SK-N-SH (cell line): ENCODE results near the gene ISY1. TPM values are rescaled to one million over a fixed set of nuclear protein-coding genes. Genes with fewer than 3 reads are reported as not detected.

Experiments
- CTCF ChIA-PET: fragments of 300-600, 350-600 bp; formaldehyde crosslinking; extraction: SDS; loops from one replicate; lab custom pipeline; 2021; lab: Yijun Ruan, JAX
- POLR2A ChIA-PET: fragments of 350-600 bp; sonication (Branson Sonifier 250); formaldehyde crosslinking; extraction: SDS; loops from one replicate; lab custom pipeline; 2020; ENCODE audit warnings: antibody characterized with exemption, inconsistent platforms; lab: Yijun Ruan, JAX
- DNase-seq: peaks from one replicate; pipeline ENCODE4 v3.0.0; 2012
- H2AFZ ChIP-seq: fragments of 200-600 bp; sonication (generic); 2 replicates; pipeline ENCODE4 v1.8.1; 2016; ENCODE audit warnings: antibody characterized with exemption, mild to moderate bottlenecking, low read depth
- H3F3A ChIP-seq: fragments of 200-600 bp; sonication (generic); replicated peaks from 2 replicates; pipeline ENCODE3; 2016; ENCODE audit warnings: antibody characterized with exemption, mild to moderate bottlenecking; ENCODE audit not compliant: insufficient read depth
- H3K27ac ChIP-seq, 2 experiments: fragments of 200-500 bp in 1 of 2; fragments of 200-600 bp in 1 of 2; sonication (Bioruptor generic) in 1 of 2; sonication (generic), shearing (Covaris generic) in 1 of 2; 2 replicates each; pipeline versions ENCODE4 v1.5.1 to v1.6.1; 2014 to 2016; ENCODE audit warnings: low read depth in 2 of 2, inconsistent platforms in 1 of 2, low read length in 1 of 2, mild to moderate bottlenecking in 1 of 2, mixed read lengths in 1 of 2
- H3K27me3 ChIP-seq: fragments of 200-600 bp; sonication (generic), shearing (Covaris generic); 2 replicates; pipeline ENCODE4 v1.6.1; 2016; ENCODE audit warnings: mixed run types; ENCODE audit not compliant: insufficient read depth
- H3K36me3 ChIP-seq, 2 experiments: fragments of 200-500 bp in 1 of 2; fragments of 200-600 bp in 1 of 2; sonication (Bioruptor generic) in 1 of 2; sonication (generic) in 1 of 2; replicated peaks in 1 of 2; 2 replicates each; pipeline versions ENCODE3 to v1.5.1; 2014 to 2016; ENCODE audit warnings: low read length in 1 of 2, mild to moderate bottlenecking in 1 of 2; ENCODE audit not compliant: insufficient read depth in 2 of 2, control insufficient read depth in 1 of 2
- H3K4me1 ChIP-seq, 2 experiments: fragments of 200-500 bp in 1 of 2; fragments of 200-600 bp in 1 of 2; sonication (Bioruptor generic) in 1 of 2; sonication (generic), shearing (Covaris generic) in 1 of 2; 2 replicates each; pipeline versions ENCODE4 v1.5.1 to v1.6.1; 2014 to 2016; ENCODE audit warnings: low read depth in 1 of 2, low read length in 1 of 2, mixed run types in 1 of 2; ENCODE audit not compliant: insufficient read depth in 2 of 2, control insufficient read depth in 1 of 2
- H3K4me2 ChIP-seq: fragments of 200-600 bp; sonication (generic), shearing (Covaris generic); 2 replicates; pipeline ENCODE4 v1.6.1; 2017; ENCODE audit warnings: mixed run types
- H3K4me3 ChIP-seq, 2 experiments: fragments of 200-500 bp in 1 of 2; fragments of 200-600 bp in 1 of 2; sonication (Bioruptor generic) in 1 of 2; sonication (generic), shearing (Covaris generic) in 1 of 2; 2 replicates each; pipeline versions ENCODE4 v1.5.1 to v1.8.1; 2014 to 2016; ENCODE audit warnings: low read depth in 2 of 2, inconsistent platforms in 1 of 2, low read length in 1 of 2, mild to moderate bottlenecking in 1 of 2, mixed read lengths in 1 of 2, moderate library complexity in 1 of 2
- H3K79me2 ChIP-seq: fragments of 200-600 bp; sonication (generic); 2 replicates; pipeline ENCODE4 v1.8.1; 2017; ENCODE audit warnings: mild to moderate bottlenecking; ENCODE audit not compliant: insufficient read depth
- H3K9ac ChIP-seq: fragments of 200-600 bp; sonication (generic); 2 replicates; pipeline ENCODE4 v1.6.1; 2017; ENCODE audit warnings: mixed run types
- H3K9me2 ChIP-seq: fragments of 200-600 bp; sonication (generic); 2 replicates; pipeline ENCODE4 v1.6.1; 2017; ENCODE audit warnings: mixed run types
- H3K9me3 ChIP-seq: fragments of 200-600 bp; sonication (generic); 2 replicates; pipeline ENCODE4 v1.6.1; 2017; ENCODE audit warnings: mixed run types, mild to moderate bottlenecking, moderate library complexity
- H4K20me1 ChIP-seq: fragments of 200-600 bp; sonication (generic); 2 replicates; pipeline ENCODE4 v1.6.1; 2017; ENCODE audit warnings: mild to moderate bottlenecking, mixed run types; ENCODE audit not compliant: insufficient read depth
- CHD2 ChIP-seq: fragments of 150-350 bp; IDR thresholded peaks from 2 replicates; pipeline ENCODE4 v1.6.1; 2018; ENCODE audit warnings: low read length; ENCODE audit not compliant: partially characterized antibody
- EP300 ChIP-seq, 2 experiments: IDR thresholded peaks; 2 replicates each; pipeline versions ENCODE4 v1.4.0 to v1.6.1; 2012; ENCODE audit warnings: borderline replicate concordance in 1 of 2, low read depth in 1 of 2, low read length in 1 of 2
- EZH2phosphoT487 ChIP-seq: fragments of 200-600 bp; sonication (generic); IDR thresholded peaks from 2 replicates; pipeline ENCODE4 v1.6.1; 2017; ENCODE audit warnings: low read depth, mixed run types, mild to moderate bottlenecking, antibody characterized with exemption, moderate library complexity, borderline replicate concordance
- FOSL2 ChIP-seq: IDR thresholded peaks from 2 replicates; pipeline ENCODE4 v1.4.0; 2012; ENCODE audit warnings: low read depth, mild to moderate bottlenecking, moderate library complexity, borderline replicate concordance
- FOXM1 ChIP-seq: IDR thresholded peaks from 2 replicates; pipeline ENCODE4 v1.4.0; 2012; ENCODE audit warnings: low read depth, mild to moderate bottlenecking
- GABPA ChIP-seq: IDR thresholded peaks from 2 replicates; pipeline ENCODE4 v1.4.0; 2012; ENCODE audit warnings: low read depth, mild to moderate bottlenecking
- GATA2 ChIP-seq: sonication (generic); formaldehyde crosslinking; IDR thresholded peaks from 2 replicates; pipeline ENCODE4 v1.5.0; 2020; ENCODE audit warnings: mild to moderate bottlenecking, missing genetic modification reagents
- IRF3 ChIP-seq: fragments of 150-350 bp; IDR thresholded peaks from 2 replicates; pipeline ENCODE4 v1.6.1; 2016; ENCODE audit warnings: mild to moderate bottlenecking, low read depth, low read length
- JUND ChIP-seq: IDR thresholded peaks from 2 replicates; pipeline ENCODE4 v1.4.0; 2012
- MXI1 ChIP-seq: IDR thresholded peaks from 2 replicates; pipeline ENCODE4 v1.6.1; 2012; ENCODE audit warnings: mild to moderate bottlenecking, low read depth, low read length, improper control_type of control experiment
- NFIC ChIP-seq: IDR thresholded peaks from 2 replicates; pipeline ENCODE4 v1.4.0; 2012; ENCODE audit warnings: borderline replicate concordance
- POLR2AphosphoS5 ChIP-seq: IDR thresholded peaks from 2 replicates; pipeline ENCODE4 v1.6.1; 2012; ENCODE audit warnings: low read depth, low read length
- SIN3A ChIP-seq: IDR thresholded peaks from 2 replicates; pipeline ENCODE4 v1.6.1; 2012; ENCODE audit warnings: low read depth, mild to moderate bottlenecking, low read length, moderate library complexity, borderline replicate concordance
- TAF1 ChIP-seq: IDR thresholded peaks from 2 replicates; pipeline ENCODE4 v1.6.1; 2012; ENCODE audit warnings: low read depth, mild to moderate bottlenecking, low read length, moderate library complexity, borderline replicate concordance
- YY1 ChIP-seq: IDR thresholded peaks from 2 replicates; pipeline ENCODE4 v1.4.0; 2012; ENCODE audit warnings: low read depth, mild to moderate bottlenecking
- WGBS: methylation state at CpG from one replicate; pipeline ENCODE4 v1.1.6; 2017; ENCODE audit warnings: low lambda C conversion rate; 5-methylcytosine and 5-hydroxymethylcytosine counted together
- polyA plus RNA-seq, 3 experiments: library from polyadenylated mRNA; depleted of rRNA; stranded (reverse); fragments of >200 nt; gene quantifications; 2 replicates each; pipeline ENCODE4 v1.2.3, GENCODE V29; 2012
- TF ChIP-seq, protein P1 (sequence below): IDR thresholded peaks from 2 replicates; pipeline ENCODE4; 2012
- TF ChIP-seq, protein P2 (sequence below): IDR thresholded peaks from 2 replicates; pipeline ENCODE4 v1.6.1; 2012; ENCODE audit warnings: mild to moderate bottlenecking, low read depth, low read length, moderate library complexity
- TF ChIP-seq, protein P3 (sequence below): IDR thresholded peaks from 2 replicates; pipeline ENCODE4 v1.4.0; 2012; ENCODE audit warnings: low read depth, borderline replicate concordance
- TF ChIP-seq, protein P4 (sequence below): IDR thresholded peaks from 2 replicates; pipeline ENCODE4 v1.4.0; 2012; ENCODE audit warnings: low read depth, borderline replicate concordance

The ISY1 gene
- polyA plus RNA-seq, 1 of the 3 experiments (the other 2 are of a cell fraction) = 20.9 TPM

GRCh38 chr3:129184396-129184657 is 23.5 kb upstream of the ISY1 start:
- ChIA-PET CTCF (interaction anchor here (3.2 kb wide), 1 partner anchor 61 kb away, joined by 17 read pairs; no protein-coding TSS in a partner anchor), POLR2A (interaction anchor here (1.0 kb wide), 2 partner anchors 22 to 65 kb away, joined by 4 read pairs; partner anchors contain the start of gene COPG1)
- 2% methylated on average over 5 of the region's 5 CpGs for WGBS
- peak overlapping the region; percentile 83 to 87 for H3K4me3 ChIP-seq
- H3K4me2 ChIP-seq = peak overlapping the region; percentile 90
- peaks cover 10 to 15% of the 10 kb centered on the region in 2 experiments for H3K36me3 ChIP-seq
- peaks cover 70% of the 10 kb centered on the region for H3K79me2 ChIP-seq
- peaks cover 6 to 19% of the 10 kb centered on the region in 2 experiments; a peak in 3 of 4 replicates for H3K4me1 ChIP-seq
- peak overlapping the region; percentile 87 for H2AFZ ChIP-seq
- no peak for TF ChIP-seq FOSL2
- TF ChIP-seq, protein P1, sequence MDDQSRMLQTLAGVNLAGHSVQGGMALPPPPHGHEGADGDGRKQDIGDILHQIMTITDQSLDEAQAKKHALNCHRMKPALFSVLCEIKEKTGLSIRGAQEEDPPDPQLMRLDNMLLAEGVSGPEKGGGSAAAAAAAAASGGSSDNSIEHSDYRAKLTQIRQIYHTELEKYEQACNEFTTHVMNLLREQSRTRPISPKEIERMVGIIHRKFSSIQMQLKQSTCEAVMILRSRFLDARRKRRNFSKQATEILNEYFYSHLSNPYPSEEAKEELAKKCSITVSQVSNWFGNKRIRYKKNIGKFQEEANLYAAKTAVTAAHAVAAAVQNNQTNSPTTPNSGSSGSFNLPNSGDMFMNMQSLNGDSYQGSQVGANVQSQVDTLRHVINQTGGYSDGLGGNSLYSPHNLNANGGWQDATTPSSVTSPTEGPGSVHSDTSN = no peak
- no peak for TF ChIP-seq POLR2AphosphoS5
- no peak for TF ChIP-seq CHD2
- no peak for TF ChIP-seq SIN3A
- TF ChIP-seq, protein P2, sequence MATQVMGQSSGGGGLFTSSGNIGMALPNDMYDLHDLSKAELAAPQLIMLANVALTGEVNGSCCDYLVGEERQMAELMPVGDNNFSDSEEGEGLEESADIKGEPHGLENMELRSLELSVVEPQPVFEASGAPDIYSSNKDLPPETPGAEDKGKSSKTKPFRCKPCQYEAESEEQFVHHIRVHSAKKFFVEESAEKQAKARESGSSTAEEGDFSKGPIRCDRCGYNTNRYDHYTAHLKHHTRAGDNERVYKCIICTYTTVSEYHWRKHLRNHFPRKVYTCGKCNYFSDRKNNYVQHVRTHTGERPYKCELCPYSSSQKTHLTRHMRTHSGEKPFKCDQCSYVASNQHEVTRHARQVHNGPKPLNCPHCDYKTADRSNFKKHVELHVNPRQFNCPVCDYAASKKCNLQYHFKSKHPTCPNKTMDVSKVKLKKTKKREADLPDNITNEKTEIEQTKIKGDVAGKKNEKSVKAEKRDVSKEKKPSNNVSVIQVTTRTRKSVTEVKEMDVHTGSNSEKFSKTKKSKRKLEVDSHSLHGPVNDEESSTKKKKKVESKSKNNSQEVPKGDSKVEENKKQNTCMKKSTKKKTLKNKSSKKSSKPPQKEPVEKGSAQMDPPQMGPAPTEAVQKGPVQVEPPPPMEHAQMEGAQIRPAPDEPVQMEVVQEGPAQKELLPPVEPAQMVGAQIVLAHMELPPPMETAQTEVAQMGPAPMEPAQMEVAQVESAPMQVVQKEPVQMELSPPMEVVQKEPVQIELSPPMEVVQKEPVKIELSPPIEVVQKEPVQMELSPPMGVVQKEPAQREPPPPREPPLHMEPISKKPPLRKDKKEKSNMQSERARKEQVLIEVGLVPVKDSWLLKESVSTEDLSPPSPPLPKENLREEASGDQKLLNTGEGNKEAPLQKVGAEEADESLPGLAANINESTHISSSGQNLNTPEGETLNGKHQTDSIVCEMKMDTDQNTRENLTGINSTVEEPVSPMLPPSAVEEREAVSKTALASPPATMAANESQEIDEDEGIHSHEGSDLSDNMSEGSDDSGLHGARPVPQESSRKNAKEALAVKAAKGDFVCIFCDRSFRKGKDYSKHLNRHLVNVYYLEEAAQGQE = no peak
- TF ChIP-seq EZH2phosphoT487 = no peak
- TF ChIP-seq MXI1 = no peak
- no peak for TF ChIP-seq YY1
- no peak for TF ChIP-seq GABPA
- no peak for TF ChIP-seq TAF1
- no peak for TF ChIP-seq FOXM1
- TF ChIP-seq, protein P3, sequence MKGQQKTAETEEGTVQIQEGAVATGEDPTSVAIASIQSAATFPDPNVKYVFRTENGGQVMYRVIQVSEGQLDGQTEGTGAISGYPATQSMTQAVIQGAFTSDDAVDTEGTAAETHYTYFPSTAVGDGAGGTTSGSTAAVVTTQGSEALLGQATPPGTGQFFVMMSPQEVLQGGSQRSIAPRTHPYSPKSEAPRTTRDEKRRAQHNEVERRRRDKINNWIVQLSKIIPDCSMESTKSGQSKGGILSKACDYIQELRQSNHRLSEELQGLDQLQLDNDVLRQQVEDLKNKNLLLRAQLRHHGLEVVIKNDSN = no peak
- no peak for TF ChIP-seq JUND
- TF ChIP-seq NFIC = no peak
- TF ChIP-seq, protein P4, sequence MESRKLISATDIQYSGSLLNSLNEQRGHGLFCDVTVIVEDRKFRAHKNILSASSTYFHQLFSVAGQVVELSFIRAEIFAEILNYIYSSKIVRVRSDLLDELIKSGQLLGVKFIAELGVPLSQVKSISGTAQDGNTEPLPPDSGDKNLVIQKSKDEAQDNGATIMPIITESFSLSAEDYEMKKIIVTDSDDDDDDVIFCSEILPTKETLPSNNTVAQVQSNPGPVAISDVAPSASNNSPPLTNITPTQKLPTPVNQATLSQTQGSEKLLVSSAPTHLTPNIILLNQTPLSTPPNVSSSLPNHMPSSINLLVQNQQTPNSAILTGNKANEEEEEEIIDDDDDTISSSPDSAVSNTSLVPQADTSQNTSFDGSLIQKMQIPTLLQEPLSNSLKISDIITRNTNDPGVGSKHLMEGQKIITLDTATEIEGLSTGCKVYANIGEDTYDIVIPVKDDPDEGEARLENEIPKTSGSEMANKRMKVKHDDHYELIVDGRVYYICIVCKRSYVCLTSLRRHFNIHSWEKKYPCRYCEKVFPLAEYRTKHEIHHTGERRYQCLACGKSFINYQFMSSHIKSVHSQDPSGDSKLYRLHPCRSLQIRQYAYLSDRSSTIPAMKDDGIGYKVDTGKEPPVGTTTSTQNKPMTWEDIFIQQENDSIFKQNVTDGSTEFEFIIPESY = no peak
- no peak for TF ChIP-seq IRF3
- TF ChIP-seq EP300 (IDR thresholded peaks at IDR 0.05; ENCODE audit: borderline replicate concordance in 1 of 2, low read depth in 1 of 2, low read length in 1 of 2) = no peak
- TF ChIP-seq GATA2 (CRISPR knock-in tag) = no peak
- H3K27me3 ChIP-seq = no peaks in the 10 kb centered on the region
- H3F3A ChIP-seq = peaks cover 13% of the 10 kb centered on the region
- peak overlapping the region; percentile 86 to 89 for H3K27ac ChIP-seq
- H3K9ac ChIP-seq = peak overlapping the region; percentile 98
- peaks cover 37% of the 10 kb centered on the region for H4K20me1 ChIP-seq
- H3K9me3 ChIP-seq = no peaks in the 10 kb centered on the region
- no peaks in the 10 kb centered on the region for H3K9me2 ChIP-seq
- DNase-seq = peak; percentile 62
